HG03378 (cell line): ENCODE data around the gene UGGT1.
A peak's percentile ranks its signal among the peaks of the same experiment; 100 is the strongest.

Source experiments
- ATAC-seq: cut with Tn5 transposase; IDR thresholded peaks from one replicate; pipeline ENCODE4 v1.9.1; 2021; ENCODE audit warnings: mild to moderate bottlenecking, moderate library complexity; ENCODE audit not compliant: unreplicated experiment

Gene UGGT1

GRCh38 chr2:128090945-128091725 is at the start of gene UGGT1:
UGGT1 (plus strand) TSS chr2:128091200; CDS start chr2:128091358, 158 bp downstream.
- peak; percentile 91 for ATAC-seq

GRCh38 chr2:128041561-128041960 is 49.4 kb upstream of the UGGT1 start:
- no peak for ATAC-seq

GRCh38 chr2:128043041-128043440 is 48.0 kb upstream of the UGGT1 start:
- no peak for ATAC-seq

GRCh38 chr2:128053331-128053730 is 37.7 kb upstream of the UGGT1 start:
- no peak for ATAC-seq

GRCh38 chr2:128054104-128054885 is 36.7 kb upstream of the UGGT1 start:
- ATAC-seq = no peak

GRCh38 chr2:128057334-128057733 is 33.7 kb upstream of the UGGT1 start:
- ATAC-seq = no peak

GRCh38 chr2:128058114-128058513 is 32.9 kb upstream of the UGGT1 start:
- ATAC-seq = no peak

GRCh38 chr2:128062571-128062970 is 28.4 kb upstream of the UGGT1 start:
- ATAC-seq = no peak

- no peak for ATAC-seq
These were observed 26.6 kb upstream of the UGGT1 start for GRCh38 chr2:128064353-128064752.

GRCh38 chr2:128069769-128070168 is 21.2 kb upstream of the UGGT1 start:
- no peak for ATAC-seq

GRCh38 chr2:128073278-128073677 is 17.7 kb upstream of the UGGT1 start:
- no peak for ATAC-seq

GRCh38 chr2:128076461-128077106 is 14.4 kb upstream of the UGGT1 start:
- no peak for ATAC-seq

- ATAC-seq = no peak
These were observed 6.2 kb upstream of the UGGT1 start for GRCh38 chr2:128084757-128085156.

- no peak for ATAC-seq
These were observed 4.8 kb upstream of the UGGT1 start for GRCh38 chr2:128086244-128086643.

- ATAC-seq = no peak
These were observed 440 bp upstream of the UGGT1 start for GRCh38 chr2:128090575-128090944.

GRCh38 chr2:128091726-128092080 is 703 bp downstream of the UGGT1 start:
- no peak for ATAC-seq

GRCh38 chr2:128092656-128093055 is 1.7 kb downstream of the UGGT1 start:
- no peak for ATAC-seq

- no peak for ATAC-seq
These were observed 2.8 kb downstream of the UGGT1 start for GRCh38 chr2:128093762-128094161.

GRCh38 chr2:128095201-128095600 is 4.2 kb downstream of the UGGT1 start:
- ATAC-seq = no peak

GRCh38 chr2:128103407-128103806 is 12.4 kb downstream of the UGGT1 start:
- no peak for ATAC-seq

GRCh38 chr2:128105072-128105471 is 14.1 kb downstream of the UGGT1 start:
- no peak for ATAC-seq

GRCh38 chr2:128108166-128108565 is 17.2 kb downstream of the UGGT1 start:
- ATAC-seq = no peak
